Left lung (tissue), 14 donors: ENCODE measurements around the gene SPIN2B. TPM values are rescaled to one million over a fixed set of nuclear protein-coding genes. Genes with fewer than 3 reads are reported as not detected.
"Not testable (repeated sequence)": the region's sequence is repeated elsewhere in the genome, so short reads cannot be mapped to it uniquely, and the experiment has no call there.

ENCODE experiments used
- ATAC-seq: fragments of 200-7000 bp; cut with Tn5 transposase; one replicate; pipeline ENCODE4 v1.9.1; 2020; ENCODE audit warnings: moderate library complexity
- DNase-seq, 4 donors: peaks; one replicate each; pipeline ENCODE4 v3.0.0-alpha.2; 2013 to 2020
- H3K27ac ChIP-seq, 2 donors: fragments of 200-600 bp; sonication (generic) in 1 of 2; one replicate each; pipeline versions ENCODE4 v1.5.0 to v1.8.0; 2020 to 2021
- H3K27me3 ChIP-seq, 2 donors: fragments of 200-600 bp; sonication (generic) in 1 of 2; one replicate each; pipeline versions ENCODE4 v1.5.0 to v1.8.0; 2020 to 2021
- H3K36me3 ChIP-seq, 2 donors: fragments of 200-600 bp; sonication (generic) in 1 of 2; one replicate each; pipeline versions ENCODE4 v1.5.0 to v1.8.0; 2020 to 2021
- H3K4me1 ChIP-seq, 2 donors: fragments of 200-600 bp; one replicate each; pipeline ENCODE4 v1.8.0; 2021
- H3K4me3 ChIP-seq, 2 donors: fragments of 200-600 bp; sonication (generic) in 1 of 2; one replicate each; pipeline versions ENCODE4 v1.5.0 to v1.8.0; 2020 to 2021; ENCODE audit warnings: mild to moderate bottlenecking in 1 of 2
- H3K9me3 ChIP-seq, 2 donors: fragments of 200-600 bp; sonication (generic) in 1 of 2; one replicate each; pipeline versions ENCODE4 v1.5.0 to v1.8.0; 2020 to 2021
- intact Hi-C, 2 donors: fragments of 100-400 bp; cut with DNase I; formaldehyde crosslinking; loops; one replicate each; pipeline versions ENCODE4 v1.11.2 to v1.14.2; 2022
- long read RNA-seq, 12 donors: library from polyadenylated mRNA in 2 of 12; unstranded in 2 of 12; transcript quantifications; one replicate each; pipeline ENCODE4 v2.0.0 and lab custom pipeline, GENCODE V29; 2019 to 2026
- polyA plus RNA-seq, 6 donors: library from polyadenylated mRNA; unstranded; fragments of 120-200 nt; gene quantifications; one replicate each; pipeline ENCODE4 v1.2.1, GENCODE V29; 2013; ENCODE audit not compliant: insufficient read length in 6 of 6
- total RNA-seq, 2 donors: library from RNA; stranded (reverse); fragmentation: NEBNext Ultra II Directional; extraction: Animal tissue kit (Norgen Biotek cat#: 25700); gene quantifications; one replicate each; pipeline ENCODE4 v1.2.1, GENCODE V29; 2021
- TF ChIP-seq, protein P1 (sequence below), 2 donors: fragments of 200-600 bp; sonication (generic) in 1 of 2; IDR thresholded peaks; one replicate each; pipeline versions ENCODE4 v1.5.0 to v1.8.0; 2021; ENCODE audit warnings: antibody characterized with exemption in 2 of 2
- donor health status: DM: no; HTN: yes; CAD: no.
- donor health status: DM: no; HTN: no; CAD: no.

SPIN2B gene
- 1 to 10 TPM; 8.7 to 9.8 TPM for total RNA-seq
- 10 to 100 TPM; 18.9 to 21.9 (median 19.6) TPM for polyA plus RNA-seq
- long read RNA-seq, donor 1, partial matches to known transcripts = 0 of 3 reads
- long read RNA-seq, donor 1, other reads (novel, unspliced or antisense) = 0 of 3 reads
- long read RNA-seq, donor 2, partial matches to known transcripts = 0 of 4 reads
- long read RNA-seq, donor 2, other reads (novel, unspliced or antisense) = 0 of 4 reads
- long read RNA-seq, donor 3, partial matches to known transcripts = 0 of 2 reads
- long read RNA-seq, donor 3, other reads (novel, unspliced or antisense) = 0 of 2 reads
- long read RNA-seq, donor 4, partial matches to known transcripts = 0 of 10 reads
- long read RNA-seq, donor 4, other reads (novel, unspliced or antisense) = 7 of 10 reads
- long read RNA-seq, donor 5, partial matches to known transcripts = 0 of 5 reads
- long read RNA-seq, donor 5, other reads (novel, unspliced or antisense) = 0 of 5 reads
- long read RNA-seq, donor 6, partial matches to known transcripts = 7 of 10 reads
- long read RNA-seq, donor 6, other reads (novel, unspliced or antisense) = 0 of 10 reads
- long read RNA-seq, donor 7, partial matches to known transcripts = 0 of 1 reads
- long read RNA-seq, donor 7, other reads (novel, unspliced or antisense) = 0 of 1 reads
- long read RNA-seq, donor 8 = 0 reads
- long read RNA-seq, donor 9 = 0 reads
- long read RNA-seq, donor 10, partial matches to known transcripts = 0 of 5 reads
- long read RNA-seq, donor 10, other reads (novel, unspliced or antisense) = 1 of 5 reads
- long read RNA-seq, donor 11, partial matches to known transcripts = 0 of 11 reads
- long read RNA-seq, donor 11, other reads (novel, unspliced or antisense) = 5 of 11 reads
- long read RNA-seq, donor 12, partial matches to known transcripts = 0 of 4 reads
- long read RNA-seq, donor 12, other reads (novel, unspliced or antisense) = 0 of 4 reads

DNA sequence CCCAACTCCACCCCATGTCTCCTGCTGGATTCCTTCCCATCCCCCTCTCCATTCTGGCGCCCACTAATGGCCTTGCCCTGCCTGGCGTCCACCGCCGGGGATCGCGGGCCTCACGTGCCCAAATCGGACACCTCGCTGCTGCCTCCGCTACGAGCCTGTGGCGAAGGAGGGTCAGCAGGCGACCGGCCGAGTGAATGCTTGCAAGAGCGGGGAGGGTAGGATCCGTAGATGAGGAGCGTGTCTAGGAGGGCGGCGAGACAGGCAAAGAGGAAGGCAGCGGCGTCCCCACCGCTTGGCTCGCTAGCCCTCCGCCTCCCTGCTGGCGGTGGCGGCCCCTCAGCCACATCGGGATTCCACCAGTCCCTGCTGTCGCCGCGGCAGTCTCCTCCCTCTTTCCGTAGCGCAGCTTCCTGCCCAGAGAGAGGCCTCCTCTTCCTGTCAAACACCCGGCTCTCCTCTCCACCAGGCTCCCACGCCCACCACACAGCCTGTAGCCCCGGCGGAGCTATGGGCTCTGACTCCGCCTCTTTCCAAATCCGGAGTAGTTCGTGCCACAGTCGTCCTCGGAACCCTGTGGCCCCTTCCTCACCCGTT is at the start of gene SPIN2B:
Gene SPIN2B, minus strand, starts transcription at position 387 of the 594 bp plus-strand sequence.
- Histone ChIP-seq H3K9me3 (no peaks in the 10 kb centered on the region), H3K4me1 (no peaks in the 10 kb centered on the region), H3K27ac (peak within 1 kb of the TSS; percentile 68 to 71), H3K36me3 (no peaks in the 10 kb centered on the region), H3K27me3 (no peaks in the 10 kb centered on the region), H3K4me3 (peak within 1 kb of the TSS; percentile 44 to 50)
- peak; percentile 72 to 88 (median 86) for DNase-seq
- intact Hi-C loops = no loop called here
- ATAC-seq = peak; percentile 100
- TF ChIP-seq, protein P1, sequence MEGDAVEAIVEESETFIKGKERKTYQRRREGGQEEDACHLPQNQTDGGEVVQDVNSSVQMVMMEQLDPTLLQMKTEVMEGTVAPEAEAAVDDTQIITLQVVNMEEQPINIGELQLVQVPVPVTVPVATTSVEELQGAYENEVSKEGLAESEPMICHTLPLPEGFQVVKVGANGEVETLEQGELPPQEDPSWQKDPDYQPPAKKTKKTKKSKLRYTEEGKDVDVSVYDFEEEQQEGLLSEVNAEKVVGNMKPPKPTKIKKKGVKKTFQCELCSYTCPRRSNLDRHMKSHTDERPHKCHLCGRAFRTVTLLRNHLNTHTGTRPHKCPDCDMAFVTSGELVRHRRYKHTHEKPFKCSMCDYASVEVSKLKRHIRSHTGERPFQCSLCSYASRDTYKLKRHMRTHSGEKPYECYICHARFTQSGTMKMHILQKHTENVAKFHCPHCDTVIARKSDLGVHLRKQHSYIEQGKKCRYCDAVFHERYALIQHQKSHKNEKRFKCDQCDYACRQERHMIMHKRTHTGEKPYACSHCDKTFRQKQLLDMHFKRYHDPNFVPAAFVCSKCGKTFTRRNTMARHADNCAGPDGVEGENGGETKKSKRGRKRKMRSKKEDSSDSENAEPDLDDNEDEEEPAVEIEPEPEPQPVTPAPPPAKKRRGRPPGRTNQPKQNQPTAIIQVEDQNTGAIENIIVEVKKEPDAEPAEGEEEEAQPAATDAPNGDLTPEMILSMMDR (IDR thresholded peaks at IDR 0.05) = no peak

DNA sequence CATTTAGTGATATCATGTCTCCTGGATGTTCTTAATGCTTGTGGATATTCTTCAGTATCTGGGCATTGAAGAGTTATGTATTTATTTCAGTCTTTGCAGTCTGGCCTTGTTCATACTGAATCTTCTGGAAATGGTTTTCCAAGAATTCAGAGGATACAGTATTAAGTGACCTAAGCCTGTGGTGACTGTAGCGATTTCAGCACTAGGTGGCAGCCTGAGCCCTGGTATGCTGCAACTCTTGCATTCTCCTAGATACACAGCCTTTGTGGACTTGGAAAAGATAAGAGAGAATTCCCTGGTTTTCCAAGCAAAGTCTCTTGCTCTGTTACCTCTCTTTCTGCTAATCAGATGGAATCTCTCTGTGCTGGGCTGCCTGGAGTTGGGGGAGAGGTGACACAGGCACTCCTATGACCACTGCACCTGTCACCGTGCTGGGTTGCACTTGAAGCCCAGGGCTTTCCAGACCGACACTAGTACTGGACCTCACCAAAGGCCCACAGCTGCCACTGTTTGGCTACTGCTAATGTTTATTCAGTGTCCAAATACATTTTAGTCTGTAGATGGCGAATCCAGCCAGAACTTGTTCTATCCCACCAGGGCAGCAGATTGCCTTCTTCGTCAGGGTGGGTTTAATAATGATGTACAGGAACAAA is 35.2 kb upstream of the SPIN2B start:
- Histone ChIP-seq H3K9me3 (no peaks in the 10 kb centered on the region), H3K27ac (no peak overlapping the region), H3K36me3 (no peaks in the 10 kb centered on the region), H3K4me3 (no peak overlapping the region), H3K27me3 (no peaks in the 10 kb centered on the region), H3K4me1 (no peaks in the 10 kb centered on the region)
- no peak for DNase-seq
- TF ChIP-seq, protein P1 (IDR thresholded peaks at IDR 0.05) = peak in 1 of 2 donors; percentile 9
- intact Hi-C loops = no loop called here
- peak; percentile 80 for ATAC-seq

DNA sequence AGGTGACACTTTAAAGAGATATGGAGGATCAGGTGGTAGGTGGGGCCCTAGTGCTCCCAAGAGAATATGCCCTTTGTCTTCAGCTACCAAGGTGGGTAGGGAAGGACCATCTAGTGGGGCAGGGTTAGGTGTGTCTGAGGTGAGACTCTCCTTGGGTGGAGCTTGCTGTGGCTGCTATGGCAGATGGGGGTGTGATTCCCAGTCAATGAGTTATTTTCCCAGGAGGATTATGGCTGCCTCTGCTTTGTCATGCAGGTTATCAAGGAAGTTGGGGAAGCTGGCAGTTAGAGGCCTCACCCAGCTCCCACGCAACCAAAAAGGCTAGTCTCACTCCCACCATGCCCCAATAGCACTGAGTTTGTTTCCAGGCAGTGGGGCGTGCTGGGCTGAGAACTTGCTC is 33.8 kb upstream of the SPIN2B start:
- TF ChIP-seq, protein P1 (IDR thresholded peaks at IDR 0.05) = no peak

DNA sequence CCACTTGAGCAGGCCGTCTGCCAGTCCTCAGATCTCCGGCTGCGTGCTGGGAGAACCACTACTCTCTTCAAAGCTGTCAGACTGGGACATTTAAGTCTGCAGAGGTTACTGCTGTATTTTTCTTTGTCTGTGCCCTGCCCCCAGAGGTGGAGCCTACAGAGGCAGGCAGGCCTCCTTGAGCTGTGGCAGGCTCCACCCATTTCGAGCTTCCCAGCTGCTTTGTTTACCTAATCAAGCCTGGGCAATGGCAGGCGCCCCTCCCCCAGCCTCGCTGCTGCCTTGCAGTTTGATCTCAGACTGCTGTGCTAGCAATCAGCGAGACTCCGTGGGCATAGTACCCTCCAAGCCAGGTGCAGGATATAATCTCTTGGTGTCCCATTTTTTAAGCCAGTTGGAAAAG is 30.9 kb upstream of the SPIN2B start:
- intact Hi-C loops, ATAC-seq, DNase-seq, H3K27ac ChIP-seq, H3K4me3 ChIP-seq, H3K36me3 ChIP-seq, H3K27me3 ChIP-seq, H3K4me1 ChIP-seq, H3K9me3 ChIP-seq: not testable (repeated sequence)

More for the DNA sequence above, 33.8 kb upstream of the SPIN2B start:
- intact Hi-C loops = no loop called here
- DNase-seq = no peak
- Histone ChIP-seq H3K36me3 (no peaks in the 10 kb centered on the region), H3K27ac (no peak overlapping the region), H3K27me3 (no peaks in the 10 kb centered on the region), H3K4me1 (no peaks in the 10 kb centered on the region), H3K9me3 (no peaks in the 10 kb centered on the region), H3K4me3 (no peak overlapping the region)
- ATAC-seq = no peak

DNA sequence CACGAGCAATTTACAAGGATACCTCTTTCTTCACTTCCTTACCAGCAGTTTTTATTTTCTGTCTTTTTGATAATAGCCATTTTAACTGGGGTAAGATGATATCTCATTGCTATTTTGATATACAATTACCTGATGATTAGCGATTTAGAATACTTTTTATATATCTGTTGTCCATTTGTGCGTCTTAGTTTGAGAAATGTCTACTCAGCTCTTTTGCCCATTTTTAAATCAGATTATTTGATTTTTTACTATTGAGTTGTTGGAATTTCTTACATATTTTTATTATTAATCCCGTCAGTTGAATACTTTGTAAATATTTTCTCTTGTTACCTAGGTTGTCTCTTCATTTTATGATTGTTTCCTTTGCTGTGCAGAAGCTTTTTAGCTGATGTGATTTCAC is 17.3 kb upstream of the SPIN2B start:
- intact Hi-C loops = no loop called here
- H3K27ac ChIP-seq = no peak overlapping the region
- H3K27me3 ChIP-seq = no peaks in the 10 kb centered on the region
- no peaks in the 10 kb centered on the region for H3K9me3 ChIP-seq
- DNase-seq = no peak
- H3K4me1 ChIP-seq = no peaks in the 10 kb centered on the region
- ATAC-seq = no peak
- TF ChIP-seq, protein P1 (IDR thresholded peaks at IDR 0.05) = no peak
- no peak overlapping the region for H3K4me3 ChIP-seq
- H3K36me3 ChIP-seq = no peaks in the 10 kb centered on the region
